ENCODE data around the gene HS3ST6.

- TF ChIP-seq EP300 (IDR thresholded peaks at IDR 0.05; ENCODE audit: low read depth) (no peak), CTCF (IDR thresholded peaks at IDR 0.05) (no peak)
Observed at GRCh38 chr16:1933097-1933661, 15.0 kb upstream of the HS3ST6 start.

Measured in transverse colon (tissue), 3 donors.